HG03460 (cell line): ENCODE results near the gene ATP1A1.

Source experiments
- ATAC-seq: cut with Tn5 transposase; IDR thresholded peaks from one replicate; pipeline ENCODE4 v1.9.1; 2021; ENCODE audit not compliant: unreplicated experiment

The ATP1A1 gene

DNA sequence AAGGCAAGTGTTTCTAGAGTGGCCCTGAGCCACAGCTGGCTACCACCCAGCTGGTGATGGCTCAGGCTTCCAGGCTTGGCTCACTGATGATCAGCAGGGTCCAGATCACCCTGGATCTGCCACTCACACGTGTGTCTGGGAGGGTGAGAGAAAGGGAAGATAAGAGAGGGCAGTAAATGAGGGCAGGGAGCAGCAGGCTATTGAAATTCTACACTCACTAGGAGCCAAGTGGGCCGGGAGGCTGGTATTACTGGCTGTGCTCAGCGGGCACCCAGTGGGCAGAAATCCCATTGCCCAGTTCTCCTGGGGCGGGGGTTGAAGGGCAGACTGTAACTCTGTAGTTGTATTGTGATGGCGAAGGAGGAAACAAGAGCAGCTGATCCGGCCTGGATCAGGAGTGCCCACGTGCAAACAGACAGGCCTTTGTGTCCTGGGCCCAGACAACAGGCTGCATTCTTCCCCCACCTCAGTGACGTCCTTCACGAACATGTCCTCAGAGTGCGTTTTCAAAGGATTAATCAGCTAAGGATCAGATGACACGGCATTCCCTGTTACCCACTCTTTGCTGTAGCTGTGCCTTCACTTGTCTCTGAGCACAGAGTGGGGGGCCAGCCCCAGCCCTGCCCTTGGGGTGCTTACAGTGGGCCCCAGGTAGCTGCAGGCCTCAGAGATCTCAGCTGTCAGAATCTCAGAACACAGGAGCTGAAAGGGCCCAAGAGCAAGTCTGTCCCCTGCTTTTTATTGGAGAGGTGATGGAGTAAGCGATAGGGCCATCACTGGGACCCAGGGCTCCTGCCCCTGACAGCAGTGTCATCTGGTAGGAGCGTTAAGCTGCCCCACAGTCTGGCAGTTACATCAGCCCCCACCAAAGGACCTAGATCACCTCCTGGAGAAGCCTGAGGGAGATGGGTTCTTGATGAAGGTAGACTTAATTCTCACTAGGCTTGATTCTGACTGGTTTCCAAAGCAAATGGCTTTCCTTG lies 60.5 kb downstream of the ATP1A1 start:
- no peak for ATAC-seq

DNA sequence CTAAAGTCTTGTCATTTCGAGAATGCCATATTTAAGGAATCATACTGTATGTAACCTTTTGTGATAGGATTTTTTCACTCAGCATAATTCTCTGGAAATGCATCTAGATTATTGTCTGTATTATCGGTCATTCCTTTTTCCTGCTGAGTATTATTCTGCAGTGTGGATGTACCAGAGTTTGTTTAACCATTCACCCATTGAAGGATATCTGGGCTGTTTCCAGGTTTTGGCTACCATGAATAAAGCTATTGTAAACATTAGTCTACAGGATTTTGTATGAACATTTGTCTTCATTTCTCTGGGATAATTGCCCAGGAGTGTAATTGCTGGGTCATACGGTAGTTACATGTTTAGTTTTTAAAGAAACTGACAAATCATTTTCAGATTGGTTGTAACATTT lies 61.8 kb downstream of the ATP1A1 start:
- ATAC-seq: no peak

DNA sequence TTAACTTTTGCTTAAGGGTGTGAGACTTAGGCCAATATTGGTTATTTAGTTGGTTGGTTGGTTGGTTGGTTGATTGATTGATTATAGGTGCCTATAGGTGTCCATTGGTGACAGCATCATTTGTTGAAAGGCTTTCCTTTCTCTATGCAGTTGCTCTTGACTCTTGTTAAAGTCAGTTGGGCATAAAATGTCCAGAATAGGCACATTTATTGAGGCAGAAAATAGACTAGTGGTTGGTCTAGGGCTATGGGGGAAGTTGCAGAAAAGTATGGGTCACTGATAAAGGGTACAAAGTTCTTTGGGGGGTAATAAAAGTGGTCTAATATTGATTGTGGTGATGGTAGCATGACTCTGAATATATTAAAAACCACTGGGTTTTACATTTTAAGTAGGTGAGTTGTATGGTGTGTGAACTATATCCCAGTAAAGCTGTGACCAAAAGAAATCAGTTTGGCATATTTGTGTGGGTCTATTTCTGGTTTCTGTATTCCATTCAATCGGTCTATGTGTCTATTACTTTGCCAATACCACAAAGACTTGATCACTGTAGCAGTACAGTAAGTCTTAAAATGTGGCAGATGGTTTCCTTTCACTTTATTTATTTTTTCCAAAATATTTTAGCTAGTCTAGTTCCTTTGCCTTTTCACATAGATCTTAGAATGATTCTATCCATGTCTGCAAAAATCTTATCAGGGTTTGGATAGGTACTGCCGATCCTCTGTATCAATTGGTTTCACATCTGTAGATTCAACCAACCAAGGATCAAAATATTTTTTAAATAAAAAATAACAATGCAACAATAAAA lies 63.0 kb downstream of the ATP1A1 start:
- no peak for ATAC-seq

DNA sequence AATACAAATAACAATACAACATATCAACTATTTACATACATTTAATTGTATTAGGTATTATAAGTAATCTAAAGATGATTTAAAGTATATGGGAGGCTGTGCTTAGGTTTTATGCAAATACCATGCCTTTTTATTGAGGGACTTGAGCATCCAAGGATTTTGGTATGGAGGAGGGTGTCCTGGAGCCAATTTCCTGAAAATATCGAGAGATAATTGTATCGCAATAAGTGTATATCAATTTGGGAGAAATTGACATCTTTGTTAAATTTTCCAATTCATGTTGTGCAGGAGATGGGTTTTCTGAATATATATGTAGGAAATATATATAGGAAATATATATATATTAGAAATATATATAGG lies 63.5 kb downstream of the ATP1A1 start:
- ATAC-seq: no peak

DNA sequence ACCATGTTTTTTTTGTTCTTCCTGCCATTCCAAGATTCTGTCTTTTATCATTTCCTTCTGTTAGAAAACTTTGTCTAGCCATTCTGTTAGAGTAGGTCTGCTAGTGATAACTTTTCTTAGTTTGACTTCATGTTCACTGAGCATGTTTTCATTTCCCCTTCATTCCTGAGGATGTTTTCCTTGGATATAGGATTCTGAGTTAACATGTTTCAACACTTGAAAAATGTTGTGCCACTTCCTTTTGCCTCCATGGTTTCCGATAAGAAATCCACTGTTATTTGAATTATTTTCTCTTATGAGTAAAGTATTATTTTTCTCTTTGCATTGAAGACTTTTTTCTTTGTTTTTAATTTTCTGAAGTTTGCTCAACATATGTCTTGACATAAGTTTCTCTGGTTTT lies 66.7 kb downstream of the ATP1A1 start:
- no peak for ATAC-seq

DNA sequence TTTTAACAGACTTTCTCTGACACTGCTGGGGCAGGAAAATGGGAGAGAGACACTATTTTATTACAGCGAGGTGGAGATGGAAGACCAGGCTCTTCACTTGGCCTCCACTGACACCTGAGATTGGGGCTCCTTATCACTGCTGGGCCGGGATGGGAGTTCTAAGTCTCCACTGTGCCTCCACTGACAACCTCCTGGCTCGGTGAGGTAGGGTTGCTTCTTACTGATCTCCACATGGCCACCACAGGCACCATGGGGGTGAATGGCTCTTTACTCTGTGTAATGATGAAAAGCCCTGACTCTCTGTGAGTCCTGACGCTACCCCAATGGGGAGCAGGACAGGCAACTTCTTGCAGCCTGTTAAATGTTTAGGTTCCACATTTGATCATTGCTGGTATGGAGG lies 67.7 kb downstream of the ATP1A1 start:
- ATAC-seq: no peak

DNA sequence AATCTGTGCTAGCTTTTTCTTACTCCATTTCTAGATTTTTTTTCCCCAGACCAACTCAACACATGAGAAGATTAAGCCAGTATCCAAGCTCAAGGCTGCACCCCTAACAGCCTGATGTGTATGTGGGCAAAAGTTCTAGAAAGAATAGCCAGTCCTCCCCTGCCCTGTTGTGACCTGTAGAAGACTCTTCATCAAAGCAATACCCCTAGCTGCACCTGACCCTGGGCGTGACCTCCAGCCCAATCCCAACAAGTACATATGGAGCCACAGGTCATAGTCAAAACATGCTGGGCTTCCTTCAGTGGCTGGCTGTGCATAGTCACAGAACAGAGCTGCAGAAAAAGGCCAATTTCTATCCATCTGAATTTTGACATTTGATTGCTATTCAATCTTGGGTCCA lies 72.5 kb downstream of the ATP1A1 start:
- ATAC-seq: no peak

DNA sequence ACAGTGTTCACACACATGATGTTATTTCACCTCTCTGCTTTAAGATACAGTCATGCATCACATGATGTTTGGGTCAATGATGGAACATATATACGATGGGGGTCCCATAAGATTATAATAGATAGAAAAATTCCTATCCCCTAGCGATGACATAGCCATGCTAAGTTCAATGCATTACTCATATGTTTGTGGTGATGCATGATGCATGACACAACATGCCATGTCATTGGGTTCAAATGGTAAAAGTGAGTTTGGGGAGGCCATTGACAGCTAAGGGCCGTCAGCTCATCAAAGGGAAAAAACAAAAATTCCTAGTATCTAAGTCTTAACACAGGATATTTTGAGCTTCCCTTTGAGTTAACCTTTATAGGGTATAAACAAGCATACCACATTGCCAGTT lies 73.6 kb downstream of the ATP1A1 start:
- ATAC-seq: no peak

DNA sequence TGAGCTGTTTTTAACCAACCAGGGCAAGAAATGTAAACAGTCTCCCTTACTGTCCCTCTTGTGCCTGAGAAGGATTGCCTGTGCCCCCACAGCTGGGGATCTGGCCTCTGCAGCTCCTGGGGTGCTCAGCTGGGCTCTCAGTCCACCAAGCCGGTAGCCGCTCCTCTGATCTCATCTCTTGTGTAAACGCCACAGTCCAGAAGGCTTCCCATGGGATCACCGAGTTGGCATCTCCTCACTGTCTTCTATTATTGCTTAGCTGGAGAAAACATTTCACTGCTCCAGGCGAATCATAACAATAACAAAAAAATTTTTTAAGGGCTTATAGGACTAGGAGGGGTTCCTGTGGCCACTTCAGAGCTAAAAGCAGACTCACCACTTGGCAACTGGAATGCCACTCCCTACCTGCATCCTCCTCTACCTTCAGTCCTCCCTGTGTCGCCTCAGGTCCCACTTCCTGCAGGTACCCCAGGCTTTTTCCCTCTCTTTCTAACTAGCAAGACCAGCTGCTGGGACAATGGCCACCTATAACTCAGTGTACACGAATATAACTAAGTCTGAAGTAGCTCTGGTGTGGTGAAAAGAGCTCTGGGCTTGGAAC lies 75.8 kb downstream of the ATP1A1 start:
- no peak for ATAC-seq

DNA sequence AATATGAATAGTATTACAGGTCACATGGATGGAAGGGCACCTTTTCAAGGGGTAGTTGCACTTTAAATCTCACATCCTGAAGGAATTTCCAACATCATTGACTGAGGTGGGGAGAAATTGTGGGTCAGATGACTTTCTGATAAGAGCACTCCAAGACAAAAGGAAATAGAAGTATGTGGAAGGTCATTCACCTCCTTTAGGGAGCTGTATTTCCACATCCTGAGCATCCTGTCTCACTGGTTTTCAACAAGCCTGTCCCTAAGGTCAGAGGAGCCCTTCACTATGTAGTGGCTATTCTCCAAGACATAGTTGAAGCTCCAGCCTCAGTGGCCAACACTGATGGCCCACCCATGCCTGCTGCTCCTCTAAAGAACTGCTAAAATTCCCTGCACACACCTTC lies 76.5 kb downstream of the ATP1A1 start:
- ATAC-seq: no peak

DNA sequence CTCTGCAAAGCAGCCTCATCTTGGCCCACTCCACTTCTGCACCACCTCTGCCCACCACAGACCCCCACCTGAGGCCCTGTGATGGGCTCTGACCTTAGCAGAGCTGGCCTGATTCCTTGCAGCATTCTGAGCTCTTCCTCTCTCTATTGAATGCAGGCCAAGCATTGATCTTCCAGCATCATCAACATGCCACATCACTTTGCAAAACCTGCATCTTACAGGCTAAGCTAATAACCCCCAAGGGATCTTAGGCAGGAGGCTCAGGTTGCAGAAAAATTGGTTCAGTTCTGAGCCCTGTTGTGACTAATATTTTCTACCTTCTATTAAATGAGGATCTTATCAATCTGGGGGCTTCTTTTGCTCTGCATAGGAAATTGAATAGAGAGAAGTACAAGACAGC lies 78.7 kb downstream of the ATP1A1 start:
- no peak for ATAC-seq

DNA sequence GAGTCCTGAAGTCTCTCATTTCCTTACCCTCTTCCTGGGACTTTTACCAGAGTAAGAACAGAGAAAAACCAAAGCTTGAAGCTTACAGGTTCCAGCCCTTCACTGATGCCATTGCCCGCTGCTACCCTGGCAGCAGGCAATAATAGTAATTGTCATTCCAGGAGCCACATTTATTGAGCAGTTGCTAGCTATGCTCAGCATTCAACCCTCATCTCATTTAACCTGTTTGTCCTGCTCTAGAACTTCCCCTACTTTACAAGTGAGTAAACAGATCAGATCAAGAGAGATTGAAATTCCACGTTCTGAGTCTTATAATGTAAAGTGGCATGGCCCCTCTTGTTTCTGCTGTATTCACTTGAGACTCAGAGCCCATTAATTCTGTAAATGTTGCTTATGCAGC lies 80.4 kb downstream of the ATP1A1 start:
- ATAC-seq: no peak

DNA sequence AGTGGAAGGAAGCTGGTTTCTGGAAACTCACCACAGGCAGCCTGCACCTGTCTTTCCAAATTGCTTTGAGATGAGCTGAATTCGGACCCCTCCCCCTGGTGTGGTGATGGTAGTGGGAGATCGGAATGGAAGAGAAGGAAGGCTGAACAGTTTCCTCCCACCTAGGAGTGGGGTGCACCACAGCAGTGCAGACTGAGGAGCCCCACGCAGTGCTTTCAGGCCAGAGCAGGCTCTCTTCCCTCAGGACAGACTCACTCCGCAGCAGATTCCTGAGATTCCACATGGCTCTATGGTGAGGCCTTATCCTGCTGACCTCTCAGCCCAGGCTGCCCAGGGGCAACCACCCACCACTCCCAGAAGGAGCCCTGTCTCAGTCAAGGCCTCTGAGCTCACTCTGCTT lies 80.9 kb downstream of the ATP1A1 start:
- ATAC-seq: no peak
